ENCODE results near the gene DSCAML1.
A peak's percentile ranks its signal among the peaks of the same experiment; 100 is the strongest.

DSCAML1 gene

DNA sequence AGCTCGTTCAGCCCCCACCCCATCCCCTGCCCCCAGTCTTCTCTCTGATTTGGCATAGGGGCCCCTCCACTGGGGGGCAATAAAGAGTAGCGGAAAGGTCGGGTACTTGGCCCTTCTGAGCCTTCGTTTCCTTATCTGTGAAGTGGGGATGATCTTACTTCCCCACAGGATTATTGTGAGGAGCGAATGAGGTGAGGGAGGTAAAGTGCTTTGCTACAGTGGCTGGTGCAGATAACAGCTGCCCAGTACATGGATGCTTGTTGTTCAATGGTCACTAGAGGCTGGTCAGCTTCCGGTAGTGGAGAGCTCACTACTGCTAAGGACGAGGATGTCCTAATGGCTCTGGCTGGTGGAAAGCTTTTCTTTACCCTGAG, 368.2 kb downstream of the DSCAML1 start:
- DNase-seq (ENCODE audit: low read depth in 2 of 2) = no peak

DNA sequence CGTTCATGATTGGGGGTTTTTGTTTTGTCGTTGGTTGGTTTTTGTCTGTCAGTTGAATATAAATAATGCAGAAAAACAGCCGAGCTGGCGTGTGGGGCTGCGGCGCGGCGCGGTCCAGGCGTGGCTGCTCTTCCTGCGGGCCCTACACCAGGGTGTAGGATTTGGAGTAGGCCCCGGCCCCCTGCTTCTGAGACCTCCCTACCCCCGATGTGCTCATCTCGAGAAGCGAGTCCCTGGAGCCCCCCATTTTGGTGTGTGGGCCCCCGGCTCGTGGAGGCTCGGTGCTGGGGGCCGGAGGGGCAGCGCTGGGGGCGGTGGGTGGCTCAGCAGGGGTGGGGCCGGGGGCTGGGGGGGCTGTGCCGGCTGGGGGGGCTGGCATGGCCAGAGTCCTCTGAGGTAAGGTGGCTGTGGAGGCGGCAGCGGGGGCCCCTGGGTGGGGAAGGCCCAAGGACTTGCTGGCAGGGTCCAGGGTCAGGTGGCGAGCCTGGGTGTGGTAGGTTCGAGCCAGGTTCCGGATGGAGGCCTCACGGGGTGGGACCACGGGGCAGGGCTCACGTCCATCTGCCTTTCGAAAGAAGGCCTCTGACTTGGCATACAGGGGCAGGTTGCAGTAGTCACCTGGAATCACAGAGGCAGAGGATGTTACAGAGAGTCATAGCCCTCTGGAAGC, 368.7 kb downstream of the DSCAML1 start:
- no peak for DNase-seq (ENCODE audit: low read depth in 2 of 2)

DNA sequence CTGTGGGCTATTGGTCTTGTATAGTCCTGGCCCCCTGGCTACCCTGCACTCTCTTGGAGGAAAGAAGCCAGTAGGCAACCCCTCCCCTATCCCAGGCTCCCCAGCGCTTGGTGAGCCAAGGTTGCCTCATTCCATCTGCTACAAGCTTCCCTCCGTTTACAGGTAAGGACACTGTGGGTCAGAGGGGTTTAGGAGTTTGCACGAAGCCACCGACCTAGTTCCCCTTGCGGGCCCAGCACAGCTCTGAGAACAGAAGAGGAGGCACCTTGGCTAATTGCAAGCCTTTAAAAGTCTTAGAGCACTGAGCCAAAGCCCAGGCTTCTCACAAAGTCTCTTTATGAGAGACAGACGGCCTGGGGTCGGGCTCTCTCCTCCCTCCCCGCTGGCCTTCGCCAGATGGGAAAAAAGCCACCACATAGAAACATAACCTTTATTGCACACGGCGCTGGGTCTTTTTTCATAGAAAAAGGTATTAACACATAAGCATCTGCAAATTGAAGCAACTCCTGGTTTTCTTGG, 369.6 kb downstream of the DSCAML1 start:
- no peak for DNase-seq (ENCODE audit: low read depth in 2 of 2)

DNA sequence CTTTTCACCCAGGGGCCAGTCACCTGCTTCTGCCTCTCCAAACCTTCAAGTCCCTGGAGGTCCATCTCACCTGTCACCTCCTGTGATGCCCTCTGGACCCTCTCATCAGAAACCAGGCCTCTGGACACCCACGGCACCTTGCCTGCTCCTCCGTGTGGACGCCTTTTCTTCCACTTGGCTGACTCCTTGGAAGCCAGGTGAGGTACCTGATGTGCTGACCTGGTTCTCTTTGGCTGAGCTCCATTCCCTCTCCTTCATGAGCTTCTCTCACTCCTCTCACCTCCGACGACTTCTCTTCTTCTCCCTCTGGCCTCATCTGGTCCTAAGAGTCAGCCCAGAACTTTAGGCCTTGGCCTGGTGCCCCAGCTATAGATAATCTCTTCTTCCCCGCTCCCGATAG, 370.1 kb downstream of the DSCAML1 start:
- no peak for DNase-seq (ENCODE audit: low read depth in 2 of 2)

DNA sequence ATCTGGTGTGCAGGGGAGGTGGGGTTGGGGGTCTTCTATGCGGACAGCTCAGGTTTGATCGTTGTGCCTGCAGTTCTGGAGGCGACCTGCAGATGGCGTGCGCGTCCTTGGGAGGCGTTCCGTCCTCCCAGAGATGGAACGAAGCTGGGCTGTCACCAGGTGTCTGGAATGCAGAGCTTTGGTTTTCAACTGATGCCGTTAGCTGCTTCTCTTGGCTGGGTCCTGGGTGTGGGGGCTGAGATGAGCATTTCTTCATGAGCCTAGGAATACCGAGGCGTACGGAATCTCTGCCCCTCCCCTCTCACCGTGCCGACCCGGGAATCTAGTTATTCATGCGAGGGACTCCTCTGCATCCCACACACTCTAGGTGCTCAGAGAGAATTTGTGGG, 370.7 kb downstream of the DSCAML1 start:
- peak; percentile 17 to 35 for DNase-seq (ENCODE audit: low read depth in 2 of 2)

DNA sequence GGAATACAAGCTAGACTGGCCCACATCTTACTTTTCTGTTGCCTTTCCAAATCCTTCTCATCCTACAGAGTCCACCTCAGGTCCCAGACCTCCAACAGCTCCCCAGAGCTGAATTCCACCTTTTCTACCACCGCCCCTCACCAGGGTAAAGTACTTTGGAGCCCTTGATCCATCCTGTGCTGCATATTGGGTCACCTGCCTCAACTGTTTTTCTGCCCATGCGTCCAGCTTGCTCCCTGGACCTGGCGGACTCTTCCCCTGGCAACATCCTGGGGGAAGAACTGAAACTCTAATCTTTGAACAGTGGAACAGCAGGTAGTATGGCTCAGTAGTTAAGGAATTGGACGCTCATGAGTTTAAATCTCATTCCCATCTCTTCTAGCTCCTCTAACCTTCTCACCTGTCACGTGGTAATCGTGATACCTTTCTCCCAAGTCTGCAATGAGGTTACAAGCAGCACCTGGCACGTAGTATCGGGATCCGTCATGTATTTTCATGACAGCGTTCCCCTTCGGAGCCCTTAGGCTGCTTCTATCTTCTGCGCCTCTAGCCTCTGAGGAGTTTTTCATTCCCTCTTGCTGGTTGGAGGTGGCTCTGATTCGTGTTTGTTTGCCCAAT, 371.2 kb downstream of the DSCAML1 start:
- no peak for DNase-seq (ENCODE audit: low read depth in 2 of 2)

DNA sequence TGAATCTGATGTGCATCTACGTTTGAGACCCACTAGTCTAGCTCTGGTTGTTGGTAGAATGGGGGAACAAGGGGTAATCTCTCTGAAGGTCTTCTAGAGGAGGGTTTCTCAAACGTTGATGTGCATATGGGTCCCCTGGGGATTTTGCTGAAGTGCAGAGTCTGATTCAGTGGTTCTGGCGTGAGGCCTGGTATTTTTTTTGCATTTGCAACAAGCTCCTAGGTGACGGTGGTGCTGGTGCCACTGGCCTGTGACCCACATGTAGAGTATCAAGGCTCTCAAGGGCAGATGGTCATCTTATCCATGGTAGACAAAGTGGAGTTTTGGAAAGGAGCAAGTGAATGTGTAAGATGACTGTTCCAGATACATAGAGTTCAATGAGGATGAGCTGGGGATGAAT, 372.2 kb downstream of the DSCAML1 start:
- DNase-seq (ENCODE audit: low read depth in 2 of 2) = no peak

DNA sequence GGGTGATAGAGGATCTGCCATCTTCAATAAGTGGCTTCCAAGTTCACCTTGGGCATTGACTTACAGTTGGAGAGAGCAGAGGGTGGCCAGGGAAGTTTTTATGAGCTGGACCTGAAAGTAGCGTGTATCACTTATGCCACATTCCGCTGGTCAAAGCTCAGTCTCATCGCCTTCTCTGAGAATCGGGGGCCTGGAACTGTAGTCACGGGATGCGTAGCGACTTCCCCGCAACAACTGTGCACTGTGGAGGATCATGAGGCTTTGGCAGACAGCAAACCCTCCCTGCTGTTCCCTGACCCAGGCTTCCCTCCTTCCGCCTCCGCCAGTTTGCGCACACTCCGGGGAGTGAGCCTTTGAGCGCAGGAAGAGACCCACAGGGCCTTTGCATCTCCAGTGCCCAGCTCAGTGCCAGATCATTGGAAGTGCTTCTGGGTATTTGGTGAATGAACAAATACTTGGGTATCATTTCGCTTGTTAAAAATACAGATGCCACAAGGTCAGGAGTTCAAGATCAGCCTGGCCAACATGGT, 373.9 kb downstream of the DSCAML1 start:
- no peak for DNase-seq (ENCODE audit: low read depth in 2 of 2)

DNA sequence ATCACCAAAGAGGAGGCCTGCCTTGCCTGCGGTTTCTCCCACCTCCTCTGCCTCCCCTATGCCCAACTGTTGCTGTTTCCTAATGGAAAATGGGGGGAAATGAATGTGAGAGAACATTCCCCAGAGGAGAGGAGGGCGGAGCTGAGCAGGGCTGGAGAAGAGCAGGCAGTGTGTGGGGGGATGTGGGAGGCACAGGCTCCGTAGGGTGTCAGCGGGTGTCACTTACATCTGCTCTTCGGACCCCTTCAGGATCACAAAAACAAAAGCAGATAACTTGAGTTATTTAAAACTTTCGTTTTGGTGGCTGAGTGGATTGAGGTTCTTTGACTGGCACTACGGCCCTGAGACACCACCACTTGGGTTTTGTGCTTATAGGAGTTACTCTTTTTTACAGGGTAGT, 375.5 kb downstream of the DSCAML1 start:
- no peak for DNase-seq (ENCODE audit: low read depth in 2 of 2)

DNA sequence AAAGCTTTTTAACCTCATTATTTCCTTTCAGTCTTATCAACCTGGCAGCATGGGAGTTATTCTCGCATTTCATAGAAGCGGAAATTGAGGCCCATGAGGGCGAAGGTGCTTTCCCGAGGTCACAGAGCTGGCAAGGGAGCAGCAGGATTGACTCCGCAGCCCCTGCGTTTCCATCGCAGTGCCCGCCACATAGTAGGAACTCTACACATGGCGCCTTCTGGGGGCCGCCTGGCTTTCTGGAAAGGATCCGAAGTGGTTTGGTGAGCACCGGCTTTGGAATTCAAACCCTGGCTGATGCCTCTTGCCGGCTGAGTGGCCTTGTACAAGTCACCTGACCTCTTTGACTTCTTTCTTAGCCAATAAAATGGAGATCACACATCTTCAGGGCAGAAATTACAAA, 376.0 kb downstream of the DSCAML1 start:
- no peak for DNase-seq (ENCODE audit: low read depth in 2 of 2)

DNA sequence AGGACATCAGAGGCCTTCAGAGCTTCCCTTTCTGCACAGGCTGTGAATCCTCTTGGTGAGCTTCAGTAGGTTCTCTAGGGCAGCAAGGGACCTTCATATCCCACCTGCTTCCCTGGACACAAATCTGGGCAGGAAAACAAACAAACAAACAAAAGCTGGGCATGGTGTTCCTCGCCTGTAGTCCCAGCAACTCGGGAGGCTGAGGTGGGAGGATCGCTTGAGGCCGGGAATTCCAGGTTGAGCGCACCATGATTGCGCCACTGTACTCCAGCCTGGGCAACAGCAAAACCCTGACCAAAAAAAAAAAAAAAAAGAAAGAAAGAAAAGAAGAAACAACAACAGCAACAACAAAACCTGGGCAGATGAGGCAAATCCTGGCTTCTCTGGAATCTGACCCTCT, 376.4 kb downstream of the DSCAML1 start:
- no peak for DNase-seq (ENCODE audit: low read depth in 2 of 2)

DNA sequence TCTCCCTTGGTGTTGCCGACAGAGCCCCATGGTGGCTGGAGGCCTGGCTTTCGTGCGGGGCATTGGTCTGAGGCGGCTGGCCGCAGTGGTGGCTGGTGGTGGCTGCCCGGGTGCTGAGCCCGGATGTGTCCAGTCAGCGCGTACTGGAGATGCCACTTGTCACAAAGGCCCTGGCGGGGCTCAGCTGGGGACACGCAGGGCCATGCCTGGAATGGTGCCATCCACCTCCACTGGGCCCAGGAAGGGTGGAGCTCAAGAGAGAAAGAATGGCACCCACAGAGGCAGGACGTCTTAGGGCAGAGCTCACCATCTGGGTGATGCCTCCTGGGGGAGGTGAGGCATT, 376.9 kb downstream of the DSCAML1 start:
- DNase-seq (ENCODE audit: low read depth in 2 of 2) = no peak

DNA sequence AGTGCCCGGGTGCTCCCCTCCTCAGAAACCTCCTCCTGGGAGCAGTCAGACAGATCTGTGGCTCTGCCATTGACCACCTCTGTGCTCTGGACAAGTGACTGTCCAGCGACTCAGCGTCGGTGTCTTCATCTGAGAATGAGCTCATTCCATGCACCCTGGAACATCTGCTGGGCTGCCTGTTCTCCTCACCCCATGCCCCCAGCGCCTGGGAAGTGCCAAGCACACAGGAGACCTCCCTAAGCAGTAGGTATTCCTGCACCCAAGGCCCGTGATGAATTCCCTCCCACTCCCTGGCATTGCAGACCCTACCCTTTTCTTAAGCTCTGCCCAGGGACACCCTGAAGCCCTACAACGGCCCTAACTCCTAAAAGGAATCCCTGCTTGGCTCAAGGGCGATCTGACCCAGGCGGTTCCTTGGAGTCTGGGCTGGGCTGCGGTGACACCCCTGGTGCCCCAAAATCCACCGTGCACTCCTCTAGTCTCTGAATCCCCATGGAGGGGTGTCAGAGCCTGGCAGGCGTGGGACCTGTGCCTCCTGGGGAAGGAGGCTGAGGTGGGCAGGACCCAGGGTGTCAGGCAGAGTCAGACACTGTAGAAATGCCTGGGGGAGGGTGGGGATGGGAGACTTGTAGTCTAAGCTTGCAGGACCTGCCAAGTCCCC, 377.4 kb downstream of the DSCAML1 start:
- no peak for DNase-seq (ENCODE audit: low read depth in 2 of 2)

DNA sequence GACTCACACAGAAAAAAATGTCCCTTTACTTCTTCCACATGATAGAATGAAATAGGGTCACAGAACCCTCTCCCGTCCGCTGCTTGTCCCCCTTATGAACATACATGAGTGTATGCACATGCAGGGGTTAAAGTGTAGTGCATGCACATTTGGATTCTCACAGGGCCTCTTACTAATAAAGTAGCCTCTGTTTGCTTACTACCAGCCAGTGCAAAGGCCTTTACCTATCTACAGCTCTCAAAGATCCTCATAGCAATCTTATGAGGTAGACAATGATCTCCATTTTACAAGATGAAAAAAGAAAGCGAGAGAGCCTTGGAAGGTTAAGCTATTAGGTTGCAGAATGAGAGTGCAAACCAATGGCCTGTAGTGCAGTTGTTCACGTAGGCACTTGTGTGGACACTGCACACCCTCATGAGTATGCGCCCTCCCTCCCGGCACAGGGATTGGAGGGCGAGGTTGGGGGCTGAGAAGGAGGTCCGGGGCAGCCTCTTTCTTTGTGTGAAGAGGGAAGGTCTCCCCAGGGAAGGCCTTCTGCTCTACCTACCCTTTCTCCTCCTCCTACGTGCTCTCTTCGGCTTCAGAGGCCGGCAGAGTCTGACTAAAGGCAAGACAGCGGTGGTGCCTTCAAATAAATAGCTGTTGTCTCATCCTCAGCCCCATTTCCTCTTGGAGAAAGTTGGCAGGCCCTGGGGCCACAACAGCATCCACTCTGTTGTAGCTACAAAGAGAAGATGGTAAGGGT, 378.1 kb downstream of the DSCAML1 start:
- DNase-seq (ENCODE audit: low read depth in 2 of 2) = no peak

DNA sequence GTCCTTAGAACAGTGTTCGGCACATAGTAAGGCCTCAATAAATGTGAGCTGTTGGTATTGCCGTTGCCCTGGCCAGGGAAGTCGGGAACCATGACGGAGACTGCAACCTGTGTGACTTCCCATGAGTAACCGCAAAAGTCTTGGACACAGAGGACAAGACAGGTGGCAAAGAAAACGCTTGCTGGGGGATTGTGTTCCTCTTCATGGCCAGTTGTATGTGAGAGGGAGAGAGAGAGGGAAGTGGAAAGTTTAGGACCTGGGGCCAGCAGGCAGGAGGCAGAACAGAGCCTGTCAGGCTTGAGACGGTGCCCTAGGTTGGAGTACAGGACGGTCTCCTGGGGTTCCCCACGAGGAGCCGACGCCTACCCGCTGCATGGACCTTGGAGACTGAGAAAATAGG, 379.2 kb downstream of the DSCAML1 start:
- DNase-seq (ENCODE audit: low read depth in 2 of 2) = no peak

DNA sequence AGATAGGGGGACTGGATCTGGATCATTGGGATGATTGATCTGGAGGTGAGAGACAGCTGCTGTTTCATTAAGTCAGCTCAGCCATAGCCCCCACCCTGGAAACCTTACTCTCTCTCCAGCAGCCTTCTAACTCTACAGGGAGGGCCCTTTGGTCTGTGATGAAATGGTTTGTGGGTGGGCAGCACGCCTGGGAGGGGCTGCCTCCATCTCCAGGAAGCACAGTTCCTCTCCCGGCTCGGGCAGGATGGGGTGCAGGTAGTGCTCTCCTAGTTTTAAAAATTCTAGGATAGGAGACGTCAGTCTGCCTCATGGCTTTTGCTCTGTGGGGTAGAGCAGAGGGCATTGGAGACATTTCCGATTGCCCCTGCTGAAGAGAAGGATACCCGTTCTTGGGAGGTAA, 379.7 kb downstream of the DSCAML1 start:
- no peak for DNase-seq (ENCODE audit: low read depth in 2 of 2)

DNA sequence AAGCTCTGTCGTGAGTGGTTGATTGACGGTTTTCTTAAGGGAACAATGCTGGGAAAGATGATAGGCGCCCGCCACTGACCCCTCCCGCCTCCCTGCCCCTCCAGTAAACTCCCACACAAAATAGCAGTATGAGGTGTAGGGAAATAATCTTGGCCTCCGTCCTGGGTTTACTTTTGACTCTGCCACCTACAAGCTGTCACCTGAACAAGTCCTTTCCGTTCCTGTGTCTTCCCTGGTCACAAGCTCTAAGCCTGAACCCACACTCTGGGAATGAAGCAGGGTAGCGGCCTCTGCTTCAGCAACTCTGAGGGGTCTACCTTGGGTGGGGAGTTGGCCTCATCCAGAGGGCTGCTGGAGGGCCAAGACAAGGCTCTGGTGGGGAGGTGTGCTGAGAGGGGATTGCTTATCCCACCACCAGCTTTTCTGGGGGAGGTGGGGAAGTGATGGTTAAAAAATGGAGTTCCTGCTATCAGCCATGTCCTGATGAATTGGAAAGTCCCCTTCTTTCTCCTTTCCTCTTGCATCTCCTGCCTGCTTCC, 381.6 kb downstream of the DSCAML1 start:
- no peak for DNase-seq (ENCODE audit: low read depth in 2 of 2)

DNA sequence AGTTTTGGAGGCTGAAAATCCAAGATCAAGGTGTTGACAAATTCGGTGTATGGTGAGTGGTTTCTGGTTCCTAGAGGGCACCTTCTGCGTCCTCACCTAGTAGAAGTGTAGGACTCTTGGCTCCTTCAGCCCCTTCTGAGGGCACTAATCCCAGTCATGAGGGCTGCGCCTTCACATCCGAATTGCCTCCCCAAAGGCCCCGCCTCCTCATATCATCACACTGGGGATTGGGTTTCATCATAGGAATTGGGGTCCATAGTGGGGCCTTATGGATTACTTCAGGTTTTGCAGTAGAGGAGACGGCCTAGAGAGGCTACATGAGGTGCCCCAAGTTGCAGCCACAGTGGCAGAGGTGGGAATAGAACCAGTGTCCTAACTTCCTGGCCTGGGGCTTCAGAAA, 382.3 kb downstream of the DSCAML1 start:
- DNase-seq (ENCODE audit: low read depth in 2 of 2) = no peak

DNA sequence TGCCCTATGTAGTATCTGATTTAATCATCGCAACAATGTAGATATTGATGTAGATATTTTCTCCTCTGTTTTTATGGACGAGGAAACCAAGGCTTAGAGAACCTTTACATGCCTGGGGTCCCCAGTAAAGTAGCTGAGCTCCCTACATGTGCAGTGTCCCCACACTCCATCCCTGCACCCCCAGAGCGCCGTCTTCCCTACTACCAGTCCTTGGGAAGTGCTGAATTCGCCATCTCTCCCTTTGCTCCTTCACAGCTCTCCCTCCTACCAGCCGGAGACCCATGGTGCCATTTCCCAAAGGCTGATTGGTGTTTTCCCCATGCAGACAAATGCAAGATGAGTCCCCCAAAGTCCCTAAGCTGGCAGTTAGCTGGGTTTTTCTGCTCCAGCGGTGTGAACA, 383.4 kb downstream of the DSCAML1 start:
- no peak for DNase-seq (ENCODE audit: low read depth in 2 of 2)

DNA sequence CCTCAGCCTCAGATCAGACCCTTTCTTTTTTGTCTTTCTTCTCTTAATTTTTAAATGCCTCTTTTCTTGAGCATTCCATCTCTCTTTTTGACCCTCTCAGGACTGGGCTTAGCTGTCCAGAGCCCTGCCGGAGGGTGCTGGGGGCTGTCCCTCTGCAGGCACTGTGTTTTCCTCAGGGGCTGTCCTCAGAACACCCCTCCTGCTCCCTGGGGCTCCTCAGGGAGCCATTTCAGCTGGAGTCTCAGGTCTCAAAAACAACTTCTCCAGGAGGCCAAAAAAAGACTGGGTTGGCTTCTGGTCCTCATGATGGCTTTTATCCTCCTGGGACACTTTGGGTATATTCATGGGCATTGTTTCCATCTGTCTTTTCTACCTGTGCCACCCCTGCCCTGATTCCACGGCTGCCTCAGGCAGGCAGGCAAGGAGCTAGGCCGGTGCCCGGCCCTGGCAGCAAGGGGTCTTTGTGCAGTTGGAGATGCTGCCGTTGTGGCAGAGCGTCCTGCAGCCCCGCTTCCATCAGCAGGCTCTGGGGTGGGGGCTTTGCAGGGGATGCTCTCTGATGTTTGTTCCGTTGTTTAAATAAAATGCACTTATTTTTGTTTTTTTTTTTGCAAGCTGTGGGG, 384.3 kb downstream of the DSCAML1 start:
- DNase-seq (ENCODE audit: low read depth in 2 of 2) = no peak

DNA sequence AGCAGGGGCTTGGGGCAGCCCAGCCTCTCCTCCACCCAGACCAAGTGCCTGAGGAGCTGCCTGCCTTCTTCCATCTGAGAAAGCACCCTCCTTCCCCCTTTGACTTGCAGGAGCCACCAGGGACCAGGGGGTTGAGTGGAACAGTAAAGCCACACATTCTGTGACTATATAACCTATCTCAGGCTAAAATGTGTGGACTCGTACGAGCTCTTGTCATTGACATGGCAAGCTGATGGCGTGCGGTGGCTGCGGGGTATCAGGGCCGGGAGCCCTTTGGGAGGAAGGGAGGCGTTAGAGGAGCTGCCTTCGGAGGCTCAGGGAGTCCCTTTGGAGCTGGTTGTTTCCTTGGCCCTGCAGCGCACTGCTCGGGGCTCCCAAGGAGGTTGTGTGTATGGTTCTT, 384.8 kb downstream of the DSCAML1 start:
- no peak for DNase-seq (ENCODE audit: low read depth in 2 of 2)

DNA sequence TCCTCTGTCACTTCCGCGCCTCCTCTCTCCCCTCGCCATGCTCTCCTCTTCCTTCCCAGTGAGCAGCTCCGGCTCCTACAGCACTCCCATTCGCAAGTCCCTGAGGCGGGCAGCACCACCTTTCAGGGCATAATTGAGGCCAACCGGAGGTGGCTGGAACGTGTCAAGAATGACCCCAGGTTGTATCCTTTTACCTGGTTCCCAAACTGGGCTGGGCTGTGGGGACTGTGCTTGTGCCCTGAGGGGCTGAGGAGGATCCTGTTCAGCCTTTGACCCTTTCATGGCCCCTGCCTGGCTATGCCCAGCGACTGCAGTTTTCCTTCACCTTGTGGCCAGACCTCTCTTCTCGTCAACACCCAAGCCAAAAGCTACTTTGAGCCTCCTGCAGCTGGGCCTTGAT, 385.3 kb downstream of the DSCAML1 start:
- no peak for DNase-seq (ENCODE audit: low read depth in 2 of 2)

Measured in activated CD8-positive, alpha-beta memory T cell treated with anti-CD3 and anti-CD28 coated beads for 4 hours (primary cell).